SU-DHL-6 (cell line): Measurements from ENCODE around the gene SARDH.

Experiments used
- CTCF ChIP-seq: fragments of 200-600 bp; sonication (generic); IDR thresholded peaks from one replicate; pipeline ENCODE4 v1.5.1; 2017; ENCODE audit warnings: antibody characterized with exemption, mild to moderate bottlenecking, low read length, moderate library complexity; ENCODE audit not compliant: insufficient read depth, poor library complexity, severe bottlenecking
- EZH2phosphoT487 ChIP-seq: fragments of 200-600 bp; sonication (generic), shearing (Covaris generic); conservative IDR thresholded peaks from 2 replicates; pipeline ENCODE4 v1.6.1; 2018; ENCODE audit warnings: mild to moderate bottlenecking, antibody characterized with exemption, low read length, moderate library complexity, mixed read lengths

- TF ChIP-seq CTCF (no peak), EZH2phosphoT487 (no peak)
Measured at GRCh38 chr9:133679466-133680061, 58.6 kb downstream of the SARDH start.
